ENCODE data around the gene CD44.
A peak's percentile ranks its signal among the peaks of the same experiment; 100 is the strongest.

The CD44 gene

DNA sequence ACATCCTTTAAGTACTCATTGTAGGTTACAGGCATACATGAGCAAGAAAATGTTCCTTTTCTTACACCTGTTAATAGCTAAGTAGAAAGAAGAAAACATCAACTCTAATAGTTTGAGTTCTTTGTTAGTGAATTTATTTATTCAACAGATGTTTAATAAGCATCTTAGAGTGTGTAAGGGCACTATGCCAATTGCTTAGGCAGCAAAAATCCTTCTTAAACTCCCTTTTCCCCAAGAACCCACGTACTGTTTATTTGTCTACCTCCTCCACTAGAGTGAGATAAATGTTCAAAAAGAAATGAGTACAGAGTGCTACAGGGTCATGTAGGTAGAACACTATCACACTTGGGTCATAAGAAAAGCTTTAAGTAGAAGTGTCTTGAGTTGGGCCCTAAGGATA, 131.4 kb downstream of the CD44 start:
- no peak for DNase-seq

DNA sequence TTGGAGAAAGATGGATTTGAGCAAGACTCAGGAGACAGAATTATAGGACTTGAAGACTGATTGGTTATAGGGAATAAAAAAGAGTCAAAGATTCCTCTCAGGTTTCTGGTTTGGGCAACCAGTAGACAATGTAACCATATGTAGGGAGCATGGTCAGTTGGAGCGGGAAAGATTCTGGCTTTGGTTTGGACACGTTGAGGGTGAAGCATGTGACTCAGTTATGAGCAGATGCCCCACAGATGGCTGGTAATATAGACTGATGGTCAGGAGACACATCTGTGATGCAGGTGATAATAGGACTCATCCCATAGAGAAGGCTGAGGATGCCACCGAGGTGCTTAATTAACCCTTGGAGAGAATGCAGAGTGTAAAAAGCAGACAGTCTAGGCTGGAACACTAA, 132.1 kb downstream of the CD44 start:
- DNase-seq = no peak

- peak; percentile 2 for DNase-seq
Measured at GRCh38 chr11:35272391-35272902, 133.5 kb downstream of the CD44 start.

DNA sequence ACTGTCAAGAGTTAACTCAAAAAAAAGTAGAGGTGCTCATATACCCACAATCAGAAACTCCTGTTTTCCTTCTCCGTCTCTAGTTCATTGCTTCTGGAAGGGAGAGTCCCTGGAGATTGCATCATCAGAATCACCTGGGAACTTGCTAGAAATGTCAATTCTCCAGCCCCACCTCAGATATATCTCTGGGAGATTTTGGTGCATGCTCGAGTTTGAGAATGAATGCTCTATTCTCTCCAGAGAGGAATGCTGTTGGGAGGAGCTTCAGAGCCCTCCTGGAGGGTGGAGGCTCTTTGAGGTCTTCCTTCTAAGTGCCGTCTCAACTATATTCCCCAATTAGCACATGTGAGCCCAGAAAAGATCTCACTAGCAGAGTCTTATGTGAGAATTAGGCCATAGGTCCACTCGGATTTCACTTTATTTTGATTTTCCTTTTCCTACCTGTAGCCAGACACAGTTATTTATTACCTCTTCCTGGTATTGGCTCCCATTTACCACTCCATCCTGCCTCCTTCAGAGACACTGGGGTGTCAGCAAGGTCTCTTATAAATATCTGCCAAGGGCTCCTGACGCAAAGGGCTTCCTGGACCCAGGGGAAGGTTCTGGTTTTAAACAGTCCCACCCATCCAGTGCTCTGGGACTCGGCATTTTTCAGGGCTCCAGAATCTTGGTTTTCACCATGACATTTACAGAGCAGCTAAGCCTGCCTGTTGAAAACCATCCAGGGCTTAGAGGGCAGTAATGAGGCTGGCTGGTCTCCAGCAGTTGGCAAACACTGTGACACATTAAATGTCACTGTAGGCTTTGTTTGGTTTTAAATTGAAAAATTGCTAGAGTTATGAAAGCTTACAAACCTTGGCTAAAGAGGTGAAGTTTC, 136.2 kb downstream of the CD44 start:
- no peak for DNase-seq

DNA sequence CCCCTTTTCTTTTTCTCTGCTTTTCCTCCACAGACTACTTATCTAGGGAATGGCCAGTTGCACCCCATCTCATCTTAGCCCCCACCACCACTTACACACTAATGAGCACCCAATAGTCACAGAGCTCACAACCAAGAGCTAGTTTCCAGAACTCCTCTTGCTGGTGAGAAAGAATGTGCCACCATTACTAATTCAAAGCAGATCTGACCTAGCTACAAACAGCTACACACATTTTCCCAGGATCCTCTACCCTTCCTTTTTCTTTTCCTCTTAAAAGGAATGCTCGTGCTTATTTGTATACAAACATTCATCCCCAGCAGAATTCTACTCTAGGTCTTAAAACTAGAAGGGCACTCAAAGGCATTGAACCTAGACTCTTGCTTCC, 136.8 kb downstream of the CD44 start:
- DNase-seq = no peak

- DNase-seq = no peak
Measured at GRCh38 chr11:35276396-35277145, 137.6 kb downstream of the CD44 start.

DNA sequence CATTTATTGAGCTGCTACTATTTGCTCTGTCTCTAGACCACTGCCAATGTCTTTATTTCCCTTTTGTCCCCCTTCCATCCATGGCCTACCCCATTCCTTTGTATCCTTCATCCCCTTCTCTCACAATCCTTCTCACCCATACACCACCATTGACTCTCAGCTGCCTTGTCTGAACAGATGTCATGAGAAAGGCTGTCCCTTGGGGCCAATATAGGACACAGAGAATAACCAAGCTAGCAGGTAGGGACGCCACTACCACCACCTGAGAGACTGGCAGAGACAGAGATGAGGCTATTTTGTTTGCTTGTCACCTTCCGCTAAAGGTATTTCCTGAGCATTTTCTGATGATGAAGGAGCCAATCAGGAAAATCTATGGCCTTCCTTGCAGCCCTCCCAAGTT, 138.9 kb downstream of the CD44 start:
- no peak for DNase-seq

GRCh38 chr11:35280727-35281126, 141.8 kb downstream of the CD44 start:
- no peak for DNase-seq

DNA sequence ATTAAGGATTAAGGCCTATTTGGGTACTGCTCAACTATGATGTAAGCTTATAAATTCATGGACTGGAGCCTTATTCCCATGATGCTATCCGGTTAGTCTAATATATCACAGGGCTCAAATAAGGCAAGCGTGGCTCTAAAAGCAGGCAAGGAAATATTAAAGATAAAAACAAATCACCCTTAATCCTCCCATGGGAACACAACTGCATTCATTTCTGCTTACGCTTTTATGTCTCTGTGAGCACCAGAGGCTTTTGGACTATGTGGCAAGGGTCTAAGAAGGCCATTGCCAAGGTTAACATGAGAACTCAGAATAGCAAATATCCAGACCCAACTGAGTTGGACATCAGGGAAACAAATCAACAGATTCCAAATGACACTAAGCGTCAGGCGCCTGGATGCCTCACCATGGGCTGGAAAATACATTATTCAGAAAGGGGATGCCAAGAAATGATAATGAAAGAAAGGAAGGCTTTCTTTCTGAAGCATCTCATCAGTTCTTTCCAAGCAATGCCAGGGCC, 142.3 kb downstream of the CD44 start:
- DNase-seq = no peak

Data from activated T-cell treated with anti-CD3 and anti-CD28 coated beads for 4 hours (primary cell).